Suprapubic skin (tissue), 3 donors: ENCODE measurements around the gene FJX1.
A peak's percentile ranks its signal among the peaks of the same experiment; 100 is the strongest.

Experiments
- POLR2A ChIP-seq, 2 donors: fragments of 450-650 bp; IDR thresholded peaks; one replicate each; pipeline ENCODE4 v1.6.1; 2017; ENCODE audit warnings: antibody characterized with exemption in 2 of 2, mild to moderate bottlenecking in 2 of 2, moderate library complexity in 2 of 2
- TF ChIP-seq, protein P1 (sequence below), 2 donors: fragments of 200-600 bp in 1 of 2; fragments of 450-650 bp in 1 of 2; sonication (generic) in 1 of 2; IDR thresholded peaks; one replicate each; pipeline ENCODE4 v1.5.1; 2016 to 2019; ENCODE audit warnings: antibody characterized with exemption in 2 of 2, mild to moderate bottlenecking in 1 of 2, moderate library complexity in 1 of 2

DNA sequence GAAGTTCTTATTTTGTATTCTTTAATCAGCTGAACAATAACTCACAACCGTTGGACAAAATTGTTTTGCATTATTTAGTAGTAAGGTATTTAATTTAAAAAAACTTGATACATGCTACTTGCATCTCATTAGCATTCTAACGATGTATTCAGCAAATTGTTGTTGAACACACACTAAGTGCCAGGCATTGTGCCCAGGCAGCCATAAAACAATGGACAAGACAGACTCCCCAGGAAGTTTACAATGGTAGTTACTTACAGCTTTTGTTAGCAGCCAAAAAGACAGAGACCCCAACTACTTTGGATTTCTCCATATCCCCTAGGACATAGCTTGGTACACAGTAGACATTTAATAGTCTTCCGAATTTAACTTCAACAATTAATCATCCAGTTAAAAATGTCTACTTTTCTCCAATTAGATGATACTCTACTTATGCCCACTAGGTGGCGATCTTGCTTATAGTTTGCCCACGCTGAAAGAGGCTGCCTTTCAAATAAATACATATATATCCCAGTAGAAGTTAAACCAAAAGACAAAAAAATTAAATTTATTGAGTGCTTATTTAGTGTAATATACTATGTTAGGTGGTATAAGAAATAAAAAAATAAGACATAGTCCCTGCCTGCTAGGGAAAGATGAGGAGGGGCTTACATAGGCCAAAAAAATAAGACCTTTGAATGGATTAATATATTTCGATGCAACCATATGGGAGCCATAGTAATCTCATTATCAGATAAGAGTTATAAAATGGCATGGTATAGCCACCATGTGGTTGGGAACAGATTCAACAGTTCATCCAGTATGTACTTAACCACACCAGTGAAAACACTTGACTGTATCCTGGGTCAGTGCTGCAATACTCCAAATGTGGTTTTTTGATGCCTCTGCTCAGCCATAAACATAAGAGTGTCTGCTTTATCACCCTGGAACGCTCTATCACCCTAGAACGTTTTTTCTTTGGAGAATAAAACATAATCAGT is 2.0 kb upstream of the FJX1 start:
- TF ChIP-seq, protein P1, sequence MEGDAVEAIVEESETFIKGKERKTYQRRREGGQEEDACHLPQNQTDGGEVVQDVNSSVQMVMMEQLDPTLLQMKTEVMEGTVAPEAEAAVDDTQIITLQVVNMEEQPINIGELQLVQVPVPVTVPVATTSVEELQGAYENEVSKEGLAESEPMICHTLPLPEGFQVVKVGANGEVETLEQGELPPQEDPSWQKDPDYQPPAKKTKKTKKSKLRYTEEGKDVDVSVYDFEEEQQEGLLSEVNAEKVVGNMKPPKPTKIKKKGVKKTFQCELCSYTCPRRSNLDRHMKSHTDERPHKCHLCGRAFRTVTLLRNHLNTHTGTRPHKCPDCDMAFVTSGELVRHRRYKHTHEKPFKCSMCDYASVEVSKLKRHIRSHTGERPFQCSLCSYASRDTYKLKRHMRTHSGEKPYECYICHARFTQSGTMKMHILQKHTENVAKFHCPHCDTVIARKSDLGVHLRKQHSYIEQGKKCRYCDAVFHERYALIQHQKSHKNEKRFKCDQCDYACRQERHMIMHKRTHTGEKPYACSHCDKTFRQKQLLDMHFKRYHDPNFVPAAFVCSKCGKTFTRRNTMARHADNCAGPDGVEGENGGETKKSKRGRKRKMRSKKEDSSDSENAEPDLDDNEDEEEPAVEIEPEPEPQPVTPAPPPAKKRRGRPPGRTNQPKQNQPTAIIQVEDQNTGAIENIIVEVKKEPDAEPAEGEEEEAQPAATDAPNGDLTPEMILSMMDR (IDR thresholded peaks at IDR 0.05): peak; percentile 41 to 82
- TF ChIP-seq POLR2A (IDR thresholded peaks at IDR 0.05): no peak
